Superior temporal gyrus (tissue), 1 donor: ENCODE data around the gene SPATA3.

Source experiments
- DNase-seq: peaks from one replicate; pipeline ENCODE4 v3.0.0-alpha.2; 2016; ENCODE audit errors: extremely low spot score

The SPATA3 gene

GRCh38 chr2:230968921-230969658, 26.8 kb upstream of the SPATA3 start:
- DNase-seq, result no peak

- DNase-seq, result no peak
Measured at GRCh38 chr2:230969659-230970015, 26.3 kb upstream of the SPATA3 start.

- DNase-seq, result no peak
Measured at GRCh38 chr2:230972046-230972445, 23.9 kb upstream of the SPATA3 start.

GRCh38 chr2:230974096-230974913, 21.6 kb upstream of the SPATA3 start:
- no peak for DNase-seq

- no peak for DNase-seq
Measured at GRCh38 chr2:230975927-230976326, 20.0 kb upstream of the SPATA3 start.

GRCh38 chr2:230976671-230977171, 19.2 kb upstream of the SPATA3 start:
- no peak for DNase-seq

GRCh38 chr2:230980468-230980867, 15.5 kb upstream of the SPATA3 start:
- DNase-seq, result no peak

GRCh38 chr2:230981704-230982103, 14.2 kb upstream of the SPATA3 start:
- no peak for DNase-seq

GRCh38 chr2:230982126-230982525, 13.8 kb upstream of the SPATA3 start:
- DNase-seq, result no peak

- no peak for DNase-seq
Measured at GRCh38 chr2:230982528-230982927, 13.4 kb upstream of the SPATA3 start.

GRCh38 chr2:230983566-230983965, 12.4 kb upstream of the SPATA3 start:
- DNase-seq, result no peak

GRCh38 chr2:230984393-230985220, 11.3 kb upstream of the SPATA3 start:
- no peak for DNase-seq

GRCh38 chr2:230985519-230986231, 10.2 kb upstream of the SPATA3 start:
- DNase-seq, result no peak

GRCh38 chr2:230986520-230987136, 9.3 kb upstream of the SPATA3 start:
- peak; percentile 22 for DNase-seq

- DNase-seq, result peak; percentile 86
Measured at GRCh38 chr2:230987137-230988020, 8.5 kb upstream of the SPATA3 start.

GRCh38 chr2:230989731-230990130, 6.2 kb upstream of the SPATA3 start:
- DNase-seq, result no peak

- DNase-seq, result no peak
Measured at GRCh38 chr2:230990131-230990898, 5.6 kb upstream of the SPATA3 start.

GRCh38 chr2:230990899-230991150, 5.1 kb upstream of the SPATA3 start:
- DNase-seq, result no peak

- DNase-seq, result no peak
Measured at GRCh38 chr2:230991598-230991997, 4.3 kb upstream of the SPATA3 start.

GRCh38 chr2:230996661-230997060, 740 bp downstream of the SPATA3 start:
- no peak for DNase-seq
